ENCODE measurements around the gene SPCS3.
A peak's percentile ranks its signal among the peaks of the same experiment; 100 is the strongest.
"Not testable (repeated sequence)": the region's sequence is repeated elsewhere in the genome, so short reads cannot be mapped to it uniquely, and the experiment has no call there.

The SPCS3 gene

DNA sequence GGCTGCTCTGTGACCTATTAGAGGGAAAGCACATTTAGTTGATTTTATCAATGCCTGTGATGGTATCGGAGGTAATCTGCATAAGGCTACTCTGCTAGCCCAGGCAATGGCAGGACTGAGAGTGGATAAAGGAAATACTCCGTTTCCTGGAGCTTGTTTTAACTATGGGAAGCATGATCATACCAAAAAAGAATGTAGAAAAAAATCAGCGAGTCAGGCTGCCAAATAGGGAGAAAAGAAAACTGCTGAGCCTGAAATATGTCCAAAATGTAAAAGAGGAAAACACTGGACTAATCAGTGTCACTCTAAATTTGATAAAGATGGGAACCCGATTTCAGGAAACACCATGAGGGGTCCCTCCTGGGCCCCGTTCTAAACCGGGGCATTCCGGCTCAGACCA is 25.6 kb downstream of the SPCS3 start:
- peak; percentile 24 for DNase-seq (ENCODE audit: low read depth, low spot score)

DNA sequence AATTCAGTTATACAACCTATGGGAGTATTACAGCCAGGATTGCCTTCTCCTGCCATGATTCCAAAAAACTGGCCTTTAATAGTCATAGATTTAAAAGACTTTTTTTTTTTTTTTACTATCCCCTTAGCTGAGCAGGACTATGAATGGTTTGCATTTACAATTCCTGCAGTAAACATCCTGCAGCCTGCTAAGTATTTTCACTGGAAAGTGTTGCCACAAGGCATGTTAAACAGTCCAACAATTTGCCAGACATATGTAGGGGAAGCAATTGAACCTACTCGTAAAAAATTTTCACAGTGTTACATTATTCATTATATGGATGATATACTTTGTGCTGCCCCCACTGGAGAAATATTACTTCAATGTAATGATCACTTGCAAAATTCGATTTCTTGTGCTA is 27.1 kb downstream of the SPCS3 start:
- DNase-seq (ENCODE audit: low read depth, low spot score) = not testable (repeated sequence)

DNA sequence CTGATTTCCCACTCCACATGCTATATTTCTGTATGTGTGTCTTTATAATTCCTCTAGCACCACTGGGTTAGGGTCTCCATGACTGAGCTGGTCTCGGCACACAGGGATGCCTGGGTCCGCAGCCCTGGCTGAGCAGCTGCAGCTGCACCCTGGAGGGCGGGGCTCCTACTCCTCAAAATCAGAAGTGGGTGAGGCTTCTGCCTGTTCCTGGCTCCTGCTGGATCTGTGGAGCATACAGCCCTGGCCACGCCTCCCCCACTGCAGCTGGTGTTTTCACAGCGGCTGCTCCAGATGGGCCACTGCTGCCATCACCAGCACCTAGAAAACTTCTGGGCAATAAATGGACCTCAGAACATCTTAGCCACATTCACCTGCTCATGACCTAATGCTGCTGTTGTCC is 30.9 kb downstream of the SPCS3 start:
- DNase-seq (ENCODE audit: low read depth, low spot score) = no peak

DNA sequence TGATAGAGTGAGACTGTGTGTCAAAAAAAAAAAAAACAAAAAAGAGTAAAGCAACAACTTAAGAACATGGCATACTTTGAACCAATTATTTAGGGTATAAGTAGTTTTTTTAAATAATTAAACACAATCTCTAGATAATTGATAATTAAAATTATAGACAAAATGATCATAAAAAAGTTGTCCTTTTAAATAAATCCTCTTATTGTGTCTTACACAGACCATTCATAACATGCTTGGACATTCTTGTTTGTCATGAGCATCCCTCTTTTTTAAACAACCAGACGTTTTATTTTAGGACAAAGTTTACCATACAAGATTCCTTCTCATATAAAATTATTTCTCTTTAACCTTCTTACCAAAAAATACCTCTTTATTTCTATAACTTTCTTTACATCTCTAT is 35.1 kb downstream of the SPCS3 start:
- DNase-seq (ENCODE audit: low read depth, low spot score) = no peak

DNA sequence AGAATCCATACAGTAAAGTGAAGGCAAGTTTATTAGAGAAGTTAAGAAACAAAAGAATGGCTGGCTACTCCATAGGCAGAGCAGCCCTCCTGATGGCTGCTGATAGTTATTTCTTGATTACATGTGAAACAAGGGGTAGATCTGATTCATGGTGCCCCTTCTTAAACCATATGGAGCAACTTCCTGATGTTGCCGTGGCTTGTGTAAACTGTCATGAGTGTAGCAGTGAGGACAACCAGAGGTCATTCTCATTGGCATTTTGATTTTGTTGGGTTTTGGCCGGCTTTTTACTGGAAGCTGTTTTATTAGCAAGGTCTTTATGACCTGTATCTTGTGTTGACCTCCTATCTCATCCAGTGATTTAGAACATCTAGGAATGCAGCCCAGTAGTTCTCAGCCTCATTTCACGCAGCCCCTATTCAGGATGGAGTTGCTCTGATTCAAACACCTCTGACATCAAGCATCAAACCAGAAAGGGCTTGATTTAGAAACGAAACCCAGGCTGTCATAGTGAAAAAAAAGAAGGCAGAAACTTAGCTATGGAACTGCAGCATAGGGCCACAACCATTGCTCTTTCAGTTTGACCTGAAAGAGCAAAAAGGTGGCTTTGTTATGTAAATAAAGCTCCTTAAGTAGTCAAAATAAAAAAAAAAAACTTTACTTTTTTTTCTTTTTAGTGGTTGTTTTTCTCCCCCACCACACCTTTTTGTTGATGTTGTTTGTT is 37.8 kb downstream of the SPCS3 start:
- no peak for DNase-seq (ENCODE audit: low read depth, low spot score)

DNA sequence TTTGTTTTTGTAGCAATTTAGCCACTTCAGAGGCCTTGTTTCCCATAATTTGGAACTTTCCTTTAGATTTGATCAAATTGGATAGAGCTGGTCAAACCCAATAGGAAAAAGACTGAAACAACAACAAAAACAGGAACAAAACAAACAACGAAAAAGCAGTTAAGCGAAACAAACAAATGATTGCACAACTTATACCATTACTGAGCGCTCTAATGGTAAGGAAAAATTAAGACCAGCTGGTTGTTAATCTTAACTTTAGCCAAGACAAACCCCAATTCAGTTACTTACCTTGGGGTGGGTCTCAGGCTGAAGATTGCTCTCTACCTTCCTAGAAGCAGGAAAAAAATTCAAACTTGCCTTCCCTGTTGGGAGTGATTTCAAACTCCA is 38.3 kb downstream of the SPCS3 start:
- DNase-seq (ENCODE audit: low read depth, low spot score) = no peak

DNA sequence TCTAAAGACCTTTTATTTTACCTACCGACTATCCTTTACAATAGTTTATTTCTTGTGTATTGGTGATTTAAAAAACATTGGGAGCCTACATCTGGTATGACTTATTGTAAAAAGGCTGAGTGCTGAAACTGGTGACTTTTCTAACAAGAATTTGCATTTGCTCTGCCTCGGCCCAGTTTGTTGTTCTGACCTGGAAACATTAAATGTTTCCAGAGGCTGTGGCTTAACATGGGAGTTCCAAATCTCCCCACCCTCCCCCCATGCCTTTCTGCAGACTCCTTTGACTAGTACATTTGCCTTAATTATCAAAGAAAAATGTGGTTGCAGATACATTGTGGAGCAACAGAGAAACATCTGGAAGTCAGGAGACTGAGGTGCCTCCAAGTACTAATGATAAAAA is 39.8 kb downstream of the SPCS3 start:
- DNase-seq (ENCODE audit: low read depth, low spot score) = no peak

DNA sequence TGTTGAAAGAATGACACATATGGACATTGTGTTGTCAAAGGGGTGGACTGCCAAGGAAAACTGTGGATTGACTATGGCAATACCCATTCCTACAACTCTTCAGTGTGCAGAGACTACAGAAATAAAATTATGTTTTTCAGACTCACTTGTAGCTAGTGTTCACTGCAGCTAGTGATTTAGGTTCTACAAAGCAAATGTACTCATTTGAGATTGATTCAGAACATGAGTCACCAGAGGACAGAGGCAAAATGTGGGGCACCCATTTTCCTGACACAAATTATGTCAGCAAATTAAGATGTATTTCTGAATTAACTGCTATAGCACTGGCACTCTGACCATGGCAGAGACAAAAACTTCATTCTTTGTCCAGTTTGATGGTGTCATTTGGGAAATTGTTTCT is 40.7 kb downstream of the SPCS3 start:
- DNase-seq (ENCODE audit: low read depth, low spot score) = no peak

DNA sequence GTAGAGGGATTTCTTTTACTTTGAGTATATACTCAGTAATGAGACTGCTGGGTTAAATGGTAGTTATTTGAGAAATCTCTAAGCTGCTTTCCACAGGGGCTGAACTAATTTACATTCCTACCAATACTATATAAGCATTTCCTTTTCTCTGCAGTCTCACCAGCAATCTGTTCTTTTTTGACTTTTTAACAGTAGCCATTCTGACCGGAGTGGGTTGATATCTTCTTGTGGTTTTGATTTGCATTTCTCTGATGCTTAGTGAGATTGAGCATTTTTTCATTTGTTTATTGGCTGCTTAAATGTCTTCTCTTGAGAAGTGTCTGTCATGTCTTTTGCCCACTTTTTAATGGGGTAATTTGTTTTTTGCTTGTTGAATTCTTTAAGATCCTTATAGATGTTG is 43.3 kb downstream of the SPCS3 start:
- no peak for DNase-seq (ENCODE audit: low read depth, low spot score)

DNA sequence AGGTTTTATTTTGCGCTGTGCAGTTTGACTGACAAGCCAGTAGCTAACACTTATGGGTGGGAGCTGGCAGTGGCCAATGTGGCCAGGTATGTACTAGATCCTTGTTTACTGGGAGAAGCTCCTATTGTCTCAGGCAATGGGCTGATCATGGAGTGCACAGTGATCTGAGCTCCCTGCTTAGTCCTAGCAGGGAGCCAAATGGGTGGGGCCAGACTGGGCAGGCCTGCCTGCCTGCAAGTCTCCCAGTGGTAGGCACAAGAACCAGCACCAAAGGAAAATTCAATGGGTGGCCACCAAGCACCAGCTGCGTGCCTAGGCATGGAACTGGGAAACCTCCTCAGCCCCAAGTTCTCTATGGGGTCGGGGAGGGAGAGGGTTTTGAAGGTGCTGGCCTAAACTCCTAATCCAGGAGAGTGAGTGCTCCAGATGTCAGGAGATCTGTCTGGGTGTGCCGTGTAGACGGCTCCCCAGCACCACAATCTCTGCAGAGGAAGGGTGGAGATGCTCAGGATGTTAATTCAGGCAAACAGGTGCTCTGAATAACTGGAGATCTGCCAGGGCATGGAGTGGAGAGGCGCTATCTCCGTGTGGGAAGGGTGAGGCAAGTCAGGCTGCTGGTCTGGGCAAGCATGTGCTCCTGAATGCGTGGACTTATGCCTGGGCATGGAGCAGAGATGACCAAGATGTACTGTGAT is 48.2 kb downstream of the SPCS3 start:
- no peak for DNase-seq (ENCODE audit: low read depth, low spot score)

DNA sequence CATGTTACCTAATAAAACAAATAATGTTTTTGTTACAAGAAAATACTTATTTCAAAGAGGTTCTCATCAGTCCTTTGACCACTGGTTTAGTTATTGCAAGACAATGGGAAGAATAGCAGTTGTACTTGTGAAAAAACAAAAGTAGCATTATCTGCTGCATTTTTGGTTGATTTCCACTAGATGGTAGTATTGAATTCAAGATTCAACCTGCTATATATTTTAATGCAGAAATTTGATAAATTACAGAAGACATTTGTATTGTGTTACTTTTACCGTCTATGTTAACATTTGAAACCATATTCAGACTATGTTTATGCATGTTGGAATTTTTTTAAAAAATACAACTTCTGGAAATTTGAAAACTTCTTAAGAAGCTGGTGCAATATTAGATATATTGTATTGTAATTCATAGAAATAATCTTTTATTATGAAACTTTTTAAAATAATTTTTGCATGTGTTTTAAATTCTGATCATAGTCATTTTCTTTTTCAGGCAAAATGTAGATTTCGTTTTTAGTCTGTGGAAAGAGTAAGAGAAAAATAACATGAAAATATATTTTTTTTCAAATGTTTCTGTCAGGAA is 56.4 kb downstream of the SPCS3 start:
- DNase-seq (ENCODE audit: low read depth, low spot score) = peak; percentile 24

DNA sequence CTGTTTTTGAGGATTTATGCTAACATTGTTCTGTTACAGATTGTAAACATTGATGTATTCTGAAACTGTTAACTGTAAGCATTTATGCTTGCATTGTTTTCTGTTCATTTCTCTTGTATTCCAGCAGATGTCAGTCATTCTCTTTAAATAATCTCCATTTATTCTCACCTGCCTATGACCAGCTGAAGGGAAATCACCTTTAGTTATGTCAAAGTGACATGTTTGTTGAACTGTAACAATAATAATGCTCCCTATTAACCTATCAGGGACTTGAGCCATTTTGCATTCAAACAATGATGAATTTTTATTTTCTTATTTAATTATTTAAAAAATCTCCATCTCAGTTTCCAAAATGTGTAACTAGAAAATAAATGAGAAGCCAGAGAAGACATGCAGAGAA is 58.0 kb downstream of the SPCS3 start:
- peak; percentile 40 for DNase-seq (ENCODE audit: low read depth, low spot score)

DNA sequence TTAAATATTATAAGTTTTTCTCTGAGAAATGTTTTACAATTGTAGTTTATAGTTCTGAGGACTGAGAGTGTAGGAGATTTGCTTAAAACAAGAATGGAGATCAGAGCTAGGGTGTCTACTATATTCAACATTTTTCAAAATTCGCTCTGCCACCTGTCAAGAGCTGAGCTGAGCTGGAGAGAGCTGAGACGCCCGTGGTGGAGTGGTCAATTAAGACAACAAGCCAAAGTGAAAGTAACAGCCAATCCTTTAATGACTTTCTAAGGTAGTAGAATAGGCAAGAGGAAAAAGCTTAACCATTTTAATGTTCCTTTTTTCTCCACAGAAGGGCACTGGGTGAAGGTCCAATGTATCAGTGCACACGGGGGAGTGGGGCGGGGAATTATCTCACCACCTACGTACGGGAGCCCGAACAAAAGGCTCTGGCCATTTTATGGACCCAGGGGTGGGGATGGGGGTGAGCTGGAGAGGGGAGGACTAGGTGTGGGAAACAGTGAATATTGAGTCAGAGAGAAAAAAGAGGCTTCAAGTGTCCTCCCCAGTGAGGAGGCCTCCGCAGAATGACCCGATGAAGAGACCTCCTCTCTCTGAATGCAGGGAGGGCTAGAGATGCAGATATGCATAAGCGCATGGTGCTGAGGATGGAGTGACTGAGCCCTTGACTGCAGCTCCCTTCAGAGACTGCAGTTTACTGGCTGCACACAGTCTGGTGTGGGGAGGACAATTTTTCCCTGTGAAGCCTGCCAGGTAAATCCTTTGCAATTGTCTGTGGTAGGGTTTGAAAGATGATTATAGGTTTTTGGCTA is 60.8 kb downstream of the SPCS3 start:
- no peak for DNase-seq (ENCODE audit: low read depth, low spot score)

All from astrocyte of the hippocampus (primary cell).